MM.1S (cell line): ENCODE data around the gene SLC9A3.

ENCODE experiments used
- CTCF ChIP-seq: fragments of 300-600 bp; sonication (generic); IDR thresholded peaks from 2 replicates; pipeline ENCODE4 v1.5.1; 2016; ENCODE audit warnings: antibody characterized with exemption, low read length, mixed read lengths
- EZH2 ChIP-seq: fragments of 300-600 bp; sonication (generic); optimal IDR thresholded peaks from 2 replicates; pipeline ENCODE3; 2017; ENCODE audit warnings: low read depth, mild to moderate bottlenecking, antibody characterized with exemption, low read length, mixed read lengths

DNA sequence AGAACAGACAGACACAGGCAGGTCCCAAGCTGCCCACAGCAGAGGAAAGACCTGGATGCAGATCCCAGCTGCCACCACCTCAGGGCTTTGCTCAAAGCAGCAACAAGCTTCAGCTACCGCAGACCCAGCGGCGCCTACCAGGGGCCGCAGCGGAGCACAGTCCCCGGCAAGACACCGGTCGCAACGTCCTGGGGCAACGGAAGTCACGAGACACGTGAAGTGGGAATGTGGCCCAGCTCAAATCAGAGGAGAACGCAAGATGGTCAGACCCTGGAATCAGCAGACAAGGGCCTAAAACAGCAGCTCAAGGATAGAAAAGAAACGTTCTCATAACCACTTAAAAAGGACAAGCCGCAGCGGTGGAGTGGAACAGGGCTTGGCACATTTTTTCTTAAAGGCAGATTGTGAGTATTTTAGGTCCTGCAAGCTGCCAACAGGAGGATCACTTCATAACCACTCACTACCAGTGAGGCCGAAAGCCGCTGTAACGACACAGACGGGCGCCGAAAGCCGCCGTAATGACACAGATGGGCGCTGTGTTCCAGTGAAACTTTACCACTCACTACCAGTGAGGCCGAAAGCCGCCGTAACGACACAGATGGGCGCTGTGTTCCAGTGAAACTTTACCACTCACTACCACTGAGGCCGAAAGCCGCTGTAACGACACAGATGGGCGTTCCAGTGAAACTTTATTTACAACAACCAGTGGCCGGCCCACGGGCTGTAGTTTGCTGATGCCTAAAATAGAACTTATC lies 21.7 kb downstream of the SLC9A3 start:
- TF ChIP-seq CTCF: no peak
- TF ChIP-seq EZH2: no peak
